HG03354 (cell line): ENCODE results near the gene USP6NL.
"Not testable (repeated sequence)": the region's sequence is repeated elsewhere in the genome, so short reads cannot be mapped to it uniquely, and the experiment has no call there.

ENCODE experiments used
- ATAC-seq: cut with Tn5 transposase; IDR thresholded peaks from one replicate; pipeline ENCODE4 v1.9.1; 2021; ENCODE audit warnings: mild to moderate bottlenecking; ENCODE audit not compliant: unreplicated experiment, poor library complexity, severe bottlenecking

The USP6NL gene

DNA sequence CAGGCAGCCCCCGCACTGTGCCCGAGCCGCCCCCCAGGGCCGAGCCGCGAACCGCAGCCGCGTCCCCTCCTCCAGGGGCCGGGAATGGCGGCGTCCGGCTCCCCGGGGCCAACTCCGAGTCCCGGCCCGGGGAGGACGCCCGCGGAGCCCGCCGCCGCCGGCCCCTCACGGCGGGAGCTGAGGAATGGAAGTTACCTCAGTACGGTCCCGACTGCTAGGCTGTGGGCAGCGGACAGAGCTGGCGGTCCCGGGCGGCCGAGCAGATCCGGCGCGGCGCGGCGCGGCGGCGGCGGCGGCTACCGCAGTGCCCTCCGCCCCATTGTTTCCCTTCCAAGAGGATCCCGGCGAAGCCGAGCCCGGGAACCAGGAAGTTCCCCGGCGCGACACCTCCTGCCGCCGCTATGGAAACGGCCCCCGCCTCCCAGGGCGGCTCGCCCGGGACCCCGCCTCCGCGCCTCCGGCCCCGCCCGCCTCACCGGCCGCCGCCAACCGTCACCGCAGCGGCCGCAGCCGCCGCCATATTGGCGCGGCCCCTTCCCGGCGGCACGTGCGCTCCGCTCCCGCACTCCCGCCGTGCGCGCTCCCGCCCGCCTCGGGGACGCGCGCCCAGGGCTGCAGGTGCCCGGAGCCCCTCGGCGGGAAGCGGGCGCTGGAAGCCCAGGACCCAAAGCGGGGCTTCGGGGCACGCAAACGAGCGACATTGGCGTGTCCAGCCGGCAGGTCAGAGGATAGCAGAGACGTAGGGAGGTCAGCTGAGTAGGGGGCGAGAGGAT, at the start of gene USP6NL:
Gene USP6NL, minus strand, starts transcription at position 403 of the 773 bp plus-strand sequence. CDS start 14,016 bp downstream, outside the sequence.
- peak; percentile 58 for ATAC-seq

DNA sequence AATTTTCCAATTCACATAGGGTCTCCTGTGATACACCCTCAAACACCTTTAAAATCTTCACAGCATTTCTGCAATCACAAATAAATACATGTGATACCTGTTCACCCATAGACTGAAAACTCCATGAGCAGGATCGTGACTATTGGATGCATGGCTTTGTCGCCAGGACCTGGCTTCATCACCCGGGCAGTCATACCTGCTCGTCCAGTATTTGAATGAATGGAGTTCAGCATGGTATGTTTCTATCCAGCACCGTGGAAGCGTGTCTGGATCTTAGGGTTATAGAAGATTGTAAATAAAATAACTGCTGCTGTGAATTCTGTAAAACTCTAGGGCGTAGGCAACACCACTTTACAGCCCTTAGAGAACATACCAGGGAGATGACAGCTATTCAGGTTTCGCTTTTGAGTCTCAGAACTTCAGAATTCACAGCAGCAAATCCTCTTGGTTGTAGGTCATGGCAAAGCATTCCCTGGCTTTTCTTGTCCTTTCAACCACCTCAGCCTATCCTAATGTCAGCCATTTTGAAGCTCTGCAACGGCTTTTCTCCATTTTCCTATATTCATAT, 47.4 kb upstream of the USP6NL start:
- ATAC-seq, result no peak

DNA sequence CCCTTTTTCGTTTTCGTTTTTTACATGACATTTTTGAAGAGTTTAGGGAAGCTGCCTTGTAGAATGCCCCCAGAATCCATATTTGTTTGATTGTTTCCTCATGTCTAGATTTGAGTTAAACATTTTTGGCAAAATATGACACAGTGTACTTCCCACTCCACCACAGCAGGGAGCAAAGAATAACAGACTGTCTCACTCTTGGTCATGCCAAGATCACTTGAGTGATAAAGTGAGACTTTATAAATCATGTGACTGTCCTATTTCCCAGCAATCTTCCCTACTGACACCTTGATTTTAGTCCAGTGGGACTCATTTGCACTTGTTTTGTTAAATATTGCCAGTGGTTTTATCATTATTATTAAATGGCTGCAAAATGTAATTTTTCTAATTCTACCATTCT, 44.4 kb upstream of the USP6NL start:
- no peak for ATAC-seq

DNA sequence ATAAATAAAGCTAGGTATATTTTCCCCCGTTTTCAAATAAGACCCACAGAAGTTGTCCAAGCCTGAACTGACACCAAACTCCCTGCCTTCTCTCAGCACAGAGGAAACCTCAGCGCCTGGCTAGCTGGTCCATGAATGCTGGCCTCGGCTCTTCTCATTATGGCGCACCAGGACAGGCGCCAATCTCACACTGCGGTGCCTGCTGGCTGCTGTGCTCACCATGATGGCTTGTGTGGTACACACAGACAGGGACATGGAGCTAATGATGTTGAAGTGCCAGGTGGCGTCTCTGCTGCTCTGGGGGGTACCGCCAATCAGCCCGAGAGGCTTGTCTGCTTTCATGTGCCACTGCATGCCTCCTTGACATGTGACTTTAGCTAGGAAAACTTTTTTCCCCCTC, 43.2 kb upstream of the USP6NL start:
- no peak for ATAC-seq

DNA sequence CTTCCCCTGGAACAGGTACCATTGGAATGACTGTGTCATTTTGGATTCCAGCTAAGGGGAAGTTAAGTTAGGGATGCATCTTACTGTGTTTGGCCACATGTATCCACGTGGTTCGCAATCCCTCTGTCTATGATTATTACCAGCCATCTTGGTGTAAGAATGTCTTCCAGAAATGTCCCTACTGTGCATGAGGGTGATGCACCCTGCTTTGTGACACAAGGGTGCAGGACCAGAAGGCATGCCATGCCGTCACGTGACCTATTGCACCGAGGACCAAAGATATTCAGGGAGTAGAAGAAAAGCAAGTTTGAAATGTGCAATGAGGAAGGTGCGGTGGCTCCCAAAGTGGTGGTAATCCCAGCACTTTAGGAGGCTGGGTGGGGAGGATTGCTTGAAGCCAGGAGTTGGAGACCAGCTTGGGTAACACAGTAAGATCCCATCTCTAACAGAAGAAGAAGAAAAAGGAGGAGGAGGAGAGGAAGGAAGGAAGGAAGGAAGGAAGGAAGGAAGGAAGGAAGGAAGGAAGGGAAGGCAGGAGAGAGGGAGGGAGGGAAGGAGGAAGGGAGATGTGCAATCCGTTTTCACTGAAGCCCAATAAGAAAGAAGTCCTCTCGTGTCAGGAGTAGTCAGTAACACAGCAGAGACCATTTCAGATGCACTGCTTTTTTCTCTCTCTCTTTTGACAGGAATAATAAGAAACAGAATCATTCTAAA, 42.5 kb upstream of the USP6NL start:
- no peak for ATAC-seq

GRCh38 chr10:11647676-11648075, 36.2 kb upstream of the USP6NL start:
- ATAC-seq, result no peak

DNA sequence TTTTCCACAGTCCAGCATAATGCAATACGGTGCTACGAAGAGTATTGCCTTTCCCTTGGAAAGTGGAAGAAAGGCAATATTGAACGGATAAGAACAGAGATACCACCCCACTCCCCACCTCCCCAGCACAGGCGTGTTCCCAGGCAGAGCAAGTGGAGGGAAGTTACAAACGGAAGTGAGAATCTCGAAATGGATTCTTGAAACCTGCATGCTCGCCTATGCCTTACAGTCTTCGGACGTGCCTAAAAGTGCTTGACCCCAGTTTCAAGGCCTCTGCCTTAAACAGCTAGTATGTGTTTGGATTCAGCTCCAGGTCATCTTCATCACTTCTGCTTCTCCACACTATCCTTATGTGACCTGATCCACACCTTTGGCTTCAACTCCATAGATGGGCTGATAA, 35.0 kb upstream of the USP6NL start:
- no peak for ATAC-seq

DNA sequence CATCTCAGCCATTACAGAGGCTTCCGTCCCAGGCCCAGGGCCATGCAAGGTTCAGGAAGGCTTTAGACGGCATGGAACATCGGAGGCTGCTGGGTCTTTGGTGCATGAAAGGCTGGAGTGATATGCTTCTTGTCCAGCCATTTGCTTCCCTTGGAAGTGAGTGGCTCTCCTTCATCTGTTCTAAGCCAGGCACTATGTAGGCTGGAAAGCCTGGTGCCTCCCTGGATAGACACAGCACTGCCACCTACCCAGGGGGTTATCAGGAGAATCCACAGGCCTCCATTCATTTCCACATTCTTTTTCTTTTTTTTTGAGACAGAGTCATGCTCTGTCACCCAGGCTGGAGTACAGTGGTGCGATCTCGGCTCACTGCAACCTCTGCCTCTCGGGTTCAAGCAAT, 31.6 kb upstream of the USP6NL start:
- ATAC-seq, result no peak

DNA sequence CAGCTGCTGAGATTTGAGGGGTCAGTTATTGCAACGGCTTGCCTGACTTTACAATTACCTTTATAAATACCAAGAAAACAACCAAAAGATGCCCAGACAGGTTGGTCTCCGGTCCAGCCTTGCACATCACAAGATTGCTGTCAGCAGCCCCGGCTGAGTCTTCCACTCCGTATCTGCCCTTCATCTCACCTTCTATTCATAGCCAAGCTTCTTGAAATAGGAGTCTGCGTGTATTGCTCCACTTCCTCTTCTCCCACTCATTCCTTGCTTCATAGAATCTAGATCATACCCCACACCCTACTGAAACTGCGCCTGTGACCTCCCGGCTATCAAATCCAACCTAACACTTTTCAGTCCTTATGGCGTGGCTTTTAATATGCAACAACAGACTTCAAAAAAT, 31.1 kb upstream of the USP6NL start:
- ATAC-seq, result no peak

DNA sequence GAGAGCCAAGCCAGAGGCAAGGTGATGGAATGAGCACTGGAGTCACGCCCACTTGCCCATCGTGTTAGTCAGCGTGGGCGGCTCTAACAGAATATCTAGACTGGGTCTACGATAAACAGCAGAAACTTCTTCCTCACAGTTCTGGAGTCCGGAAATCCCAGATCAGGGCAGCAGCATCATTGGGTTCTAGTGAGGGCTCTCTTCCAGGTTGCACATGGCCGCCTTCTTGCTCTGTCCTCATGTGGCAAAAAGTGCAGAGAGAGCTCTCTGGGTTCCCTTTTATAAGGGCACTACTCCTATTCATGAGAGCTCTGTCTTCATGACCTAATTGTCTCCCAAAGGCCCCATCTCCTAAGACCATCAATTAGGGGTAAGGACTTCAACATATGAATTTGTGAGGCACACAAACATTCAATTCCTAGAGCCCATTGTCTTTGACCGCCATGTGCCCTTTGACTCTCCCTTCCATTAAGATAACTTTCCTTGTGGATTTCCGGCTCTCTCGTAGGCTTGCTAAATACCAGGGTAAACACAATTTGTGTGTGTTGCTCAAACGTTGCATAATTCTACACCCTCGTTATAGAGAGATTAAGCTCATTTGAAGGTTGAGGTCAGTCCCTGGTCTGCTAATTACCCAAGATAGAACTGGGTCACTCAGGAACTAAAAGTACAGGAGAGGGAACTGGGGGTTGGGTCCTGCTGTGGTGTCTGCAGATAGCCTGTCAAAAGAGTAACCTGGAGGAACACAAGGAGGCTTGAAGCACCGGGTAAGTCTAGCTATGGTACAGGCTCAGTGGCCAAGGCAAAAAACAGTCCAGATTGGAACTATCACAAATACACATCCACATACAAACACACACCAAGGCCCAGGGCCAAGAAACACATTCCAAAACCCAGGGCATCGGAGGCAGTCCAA, 28.7 kb upstream of the USP6NL start:
- no peak for ATAC-seq

DNA sequence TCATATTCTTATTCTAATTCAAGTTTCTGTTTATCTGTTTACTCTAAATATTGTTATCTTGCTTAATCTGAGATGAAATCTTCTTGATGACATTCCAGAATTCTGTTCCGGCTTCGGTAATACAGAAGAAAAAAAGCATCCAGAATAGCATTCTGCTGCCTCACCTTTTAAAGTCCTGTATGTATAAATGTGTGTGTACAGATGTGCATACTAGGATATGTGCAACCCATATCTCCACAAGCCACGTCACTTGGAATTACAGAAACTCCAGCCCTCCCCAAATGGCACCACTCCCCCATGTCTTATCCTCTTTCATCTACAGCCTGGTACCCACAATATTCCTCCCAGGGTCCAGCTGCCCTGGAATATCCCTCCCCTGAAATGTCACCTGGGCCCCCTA, 27.9 kb upstream of the USP6NL start:
- ATAC-seq, result no peak

- peak; percentile 71 for ATAC-seq
These were observed 26.7 kb upstream of the USP6NL start for GRCh38 chr10:11638055-11638698.

DNA sequence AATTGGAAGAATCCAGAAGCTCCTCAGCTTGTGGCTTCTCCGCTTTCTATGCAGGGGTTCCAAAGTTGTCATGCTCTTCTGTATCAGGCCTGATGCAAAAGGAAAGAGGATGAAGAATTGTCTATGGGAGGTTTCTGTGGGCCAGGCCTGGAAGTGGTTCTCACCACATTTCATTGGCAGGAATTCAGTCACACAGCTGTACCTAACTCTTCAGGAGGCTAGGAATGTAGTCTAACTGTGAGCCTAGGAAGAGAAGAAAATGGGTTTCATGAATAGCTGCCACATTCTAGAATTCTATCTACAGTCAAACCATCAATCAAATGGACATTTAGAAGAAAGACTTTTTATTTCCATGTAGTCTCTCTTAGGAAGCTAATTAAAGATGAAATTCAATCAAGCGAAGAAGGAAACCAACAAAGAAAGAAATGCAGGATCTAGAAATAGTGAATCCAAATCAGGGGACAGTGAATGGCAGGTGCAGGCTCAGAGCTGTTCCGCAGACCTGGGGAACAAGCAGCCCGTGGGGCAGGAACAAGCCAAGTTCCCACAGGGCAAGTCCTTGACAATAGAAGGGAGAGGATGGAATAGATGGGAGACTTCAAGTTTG, 25.4 kb upstream of the USP6NL start:
- ATAC-seq, result no peak

DNA sequence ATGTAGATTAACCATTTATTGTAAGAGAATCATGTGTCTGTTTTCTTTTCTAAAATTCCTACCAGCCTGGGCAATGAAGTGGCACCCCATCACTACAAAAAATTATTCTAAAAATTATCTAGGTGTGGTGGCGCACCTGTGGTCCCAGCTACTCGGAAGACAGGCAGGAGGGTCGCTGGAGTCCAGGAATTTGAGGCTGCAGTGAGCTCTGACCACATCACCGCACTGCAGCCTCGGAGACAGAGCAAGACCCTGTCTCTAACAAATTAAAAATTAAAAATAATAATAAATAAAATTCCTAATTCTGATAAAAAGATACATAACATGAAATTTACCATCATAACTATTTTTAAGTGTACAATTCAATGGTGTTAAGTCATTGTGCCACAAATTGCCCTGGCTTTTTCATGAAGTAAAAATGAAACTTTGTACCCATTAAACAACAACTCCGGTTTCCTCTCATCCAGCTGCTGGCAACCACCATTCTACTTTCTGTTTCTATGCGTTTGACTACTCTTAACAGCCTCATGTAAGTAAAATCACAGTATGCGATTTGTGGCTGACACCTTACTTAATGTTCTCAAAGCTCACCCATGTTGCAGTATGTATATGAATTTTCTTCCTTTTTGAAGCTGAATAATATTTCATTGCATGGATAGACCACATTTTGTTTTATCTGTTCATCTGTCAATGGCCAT, 20.6 kb upstream of the USP6NL start:
- ATAC-seq, result peak; percentile 100

DNA sequence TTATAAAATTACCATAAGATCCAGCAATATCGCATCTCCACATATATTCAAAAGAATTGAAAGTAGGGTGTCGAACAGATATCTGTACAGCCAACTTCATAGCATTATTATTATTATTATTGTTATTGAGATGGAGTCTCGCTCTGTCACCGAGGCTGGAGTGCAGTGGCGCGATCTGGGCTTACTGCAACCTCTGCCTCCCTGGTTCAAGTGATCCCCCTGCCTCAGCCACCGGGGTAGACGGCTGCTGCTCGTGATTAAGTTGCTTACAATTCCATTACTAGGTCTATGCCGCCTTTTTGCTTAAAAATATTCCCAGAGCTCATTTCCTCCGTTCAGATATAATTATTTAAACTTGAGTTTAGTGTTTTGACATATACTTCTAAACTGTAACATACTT, 19.8 kb upstream of the USP6NL start:
- no peak for ATAC-seq

GRCh38 chr10:11629731-11630130, 18.3 kb upstream of the USP6NL start:
- no peak for ATAC-seq

GRCh38 chr10:11627941-11628340, 16.5 kb upstream of the USP6NL start:
- not testable (repeated sequence) for ATAC-seq

- ATAC-seq, result no peak
These were observed 14.6 kb upstream of the USP6NL start for GRCh38 chr10:11626071-11626470.
